SK-N-SH treated with all-trans-retinoic acid at 6 μM for 48 hours (cell line): Measurements from ENCODE around the gene LENG1.

Experiments used
- ARNTL ChIP-seq: fragments of 450-650 bp; formaldehyde crosslinking; IDR thresholded peaks from 2 replicates; pipeline ENCODE4 v1.5.0; 2020; ENCODE audit warnings: low read depth, mild to moderate bottlenecking, moderate library complexity, borderline replicate concordance
- ISL1 ChIP-seq: fragments of 250-450 bp; sonication (Bioruptor Pico); IDR thresholded peaks from 2 replicates; pipeline ENCODE4 v2.1.2; 2022; ENCODE audit warnings: mild to moderate bottlenecking, moderate library complexity
- RARB ChIP-seq: fragments of 250-450 bp; sonication (Bioruptor Pico); IDR thresholded peaks from 2 replicates; pipeline ENCODE4 v1.8.0; 2021; ENCODE audit warnings: mild to moderate bottlenecking, moderate library complexity
- TOX ChIP-seq: fragments of 250-450 bp; sonication (Bioruptor Pico); IDR thresholded peaks from 2 replicates; pipeline ENCODE4 v1.8.0; 2021; ENCODE audit warnings: mild to moderate bottlenecking, moderate library complexity, borderline replicate concordance
- ZC3H10 ChIP-seq: fragments of 250-450 bp; sonication (Bioruptor Pico); IDR thresholded peaks from 2 replicates; pipeline ENCODE4 v1.5.1; 2021; ENCODE audit warnings: mild to moderate bottlenecking, moderate library complexity
- ZNF565 ChIP-seq: fragments of 450-650 bp; formaldehyde crosslinking; conservative IDR thresholded peaks from 2 replicates; pipeline ENCODE4 v1.5.0; 2020; ENCODE audit warnings: low read depth, mild to moderate bottlenecking, moderate library complexity
- TF ChIP-seq, protein P1 (sequence below): fragments of 250-450 bp; sonication (Bioruptor Pico); IDR thresholded peaks from 2 replicates; pipeline ENCODE4 v1.8.0; 2020; ENCODE audit warnings: mild to moderate bottlenecking, moderate library complexity, borderline replicate concordance

Gene LENG1

DNA sequence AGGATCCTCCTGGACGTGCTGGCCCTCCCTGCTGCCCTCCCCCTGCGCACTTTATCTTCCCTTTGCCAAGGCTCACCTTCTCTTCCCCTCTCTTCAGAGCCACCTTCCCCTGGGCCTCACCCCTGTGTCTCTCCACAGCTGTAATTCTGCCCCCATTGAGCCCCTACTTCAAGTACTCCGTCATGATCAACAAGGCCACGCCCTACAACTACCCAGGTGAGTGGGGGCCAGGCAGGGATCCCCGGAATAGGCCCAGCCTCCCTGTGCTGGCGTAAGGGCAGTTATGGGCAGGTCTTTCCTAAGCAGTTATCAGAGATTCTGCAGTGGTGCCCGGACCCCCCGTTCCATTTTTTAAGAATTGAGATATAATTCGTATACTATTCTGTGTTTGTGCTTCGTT is 53.7 kb downstream of the LENG1 start (continued):
- TF ChIP-seq, protein P1, sequence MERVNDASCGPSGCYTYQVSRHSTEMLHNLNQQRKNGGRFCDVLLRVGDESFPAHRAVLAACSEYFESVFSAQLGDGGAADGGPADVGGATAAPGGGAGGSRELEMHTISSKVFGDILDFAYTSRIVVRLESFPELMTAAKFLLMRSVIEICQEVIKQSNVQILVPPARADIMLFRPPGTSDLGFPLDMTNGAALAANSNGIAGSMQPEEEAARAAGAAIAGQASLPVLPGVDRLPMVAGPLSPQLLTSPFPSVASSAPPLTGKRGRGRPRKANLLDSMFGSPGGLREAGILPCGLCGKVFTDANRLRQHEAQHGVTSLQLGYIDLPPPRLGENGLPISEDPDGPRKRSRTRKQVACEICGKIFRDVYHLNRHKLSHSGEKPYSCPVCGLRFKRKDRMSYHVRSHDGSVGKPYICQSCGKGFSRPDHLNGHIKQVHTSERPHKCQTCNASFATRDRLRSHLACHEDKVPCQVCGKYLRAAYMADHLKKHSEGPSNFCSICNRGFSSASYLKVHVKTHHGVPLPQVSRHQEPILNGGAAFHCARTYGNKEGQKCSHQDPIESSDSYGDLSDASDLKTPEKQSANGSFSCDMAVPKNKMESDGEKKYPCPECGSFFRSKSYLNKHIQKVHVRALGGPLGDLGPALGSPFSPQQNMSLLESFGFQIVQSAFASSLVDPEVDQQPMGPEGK, result no peak
- TF ChIP-seq TOX (CRISPR knock-in tag), result no peak
- TF ChIP-seq ZNF565 (CRISPR knock-in tag), result no peak
- TF ChIP-seq ARNTL (CRISPR knock-in tag), result no peak
- no peak for TF ChIP-seq ISL1 (CRISPR knock-in tag)
- no peak for TF ChIP-seq RARB (CRISPR knock-in tag)
- no peak for TF ChIP-seq ZC3H10
- TF ChIP-seq, all 23 proteins: peak for 0
